Peyer's patch (tissue), 4 donors: Measurements from ENCODE around the gene LYL1. TPM values are rescaled to one million over a fixed set of nuclear protein-coding genes. Genes with fewer than 3 reads are reported as not detected.

Experiments
- DNase-seq, 3 donors: peaks; one replicate each; pipeline ENCODE4 v3.0.0-alpha.2; 2017 to 2019
- H3K27ac ChIP-seq, 4 donors: fragments of 200-600 bp; sonication (generic); one replicate each; pipeline ENCODE4 v1.5.1; 2016 to 2019
- H3K27me3 ChIP-seq, 2 donors: fragments of 200-600 bp; sonication (generic); one replicate each; pipeline ENCODE4 v1.5.1; 2019
- H3K36me3 ChIP-seq, 3 donors: fragments of 200-600 bp; sonication (generic); one replicate each; pipeline ENCODE4 v1.5.1; 2016 to 2019
- H3K4me1 ChIP-seq, 4 donors: fragments of 200-600 bp; sonication (generic); one replicate each; pipeline ENCODE4 v1.5.1; 2016 to 2019
- H3K4me3 ChIP-seq, 4 donors: fragments of 200-600 bp; sonication (generic); 1 replicate in 3 of 4; 2 replicates in 1 of 4; pipeline ENCODE4 v1.5.1; 2016 to 2019; ENCODE audit warnings: mild to moderate bottlenecking in 1 of 4
- H3K9me3 ChIP-seq, 4 donors: fragments of 200-600 bp; sonication (generic); one replicate each; pipeline ENCODE4 v1.5.1; 2016 to 2019; ENCODE audit warnings: mild to moderate bottlenecking in 1 of 4
- POLR2A ChIP-seq, 2 donors: fragments of 450-650 bp; IDR thresholded peaks; one replicate each; pipeline ENCODE4 v1.5.1; 2017; ENCODE audit warnings: antibody characterized with exemption in 2 of 2, mild to moderate bottlenecking in 2 of 2, moderate library complexity in 2 of 2
- total RNA-seq, 4 donors: library from RNA; depleted of rRNA; stranded (reverse); fragments of >200 nt; gene quantifications; one replicate each; pipeline ENCODE4 v1.1.0, GENCODE V29; 2016
- TF ChIP-seq, protein P1 (sequence below), 6 experiments: fragments of 450-650 bp in 4 of 6; fragments of 200-600 bp in 2 of 6; sonication (generic) in 1 of 6; IDR thresholded peaks; one replicate each; pipeline ENCODE4 v1.5.1; 2017 to 2019; ENCODE audit warnings: antibody characterized with exemption in 6 of 6, mild to moderate bottlenecking in 3 of 6, moderate library complexity in 1 of 6

LYL1 gene
- total RNA-seq, 4 donors from 2014 or later: 1.2 to 21.5 (median 4.9) TPM

- Histone ChIP-seq H3K27ac (peak overlapping the region in 1 of 4 donors; percentile 1), H3K4me1 (peaks cover 0 to 56% (median 3%) of the 10 kb centered on the region in 4 donors)
- TF ChIP-seq, protein P1, sequence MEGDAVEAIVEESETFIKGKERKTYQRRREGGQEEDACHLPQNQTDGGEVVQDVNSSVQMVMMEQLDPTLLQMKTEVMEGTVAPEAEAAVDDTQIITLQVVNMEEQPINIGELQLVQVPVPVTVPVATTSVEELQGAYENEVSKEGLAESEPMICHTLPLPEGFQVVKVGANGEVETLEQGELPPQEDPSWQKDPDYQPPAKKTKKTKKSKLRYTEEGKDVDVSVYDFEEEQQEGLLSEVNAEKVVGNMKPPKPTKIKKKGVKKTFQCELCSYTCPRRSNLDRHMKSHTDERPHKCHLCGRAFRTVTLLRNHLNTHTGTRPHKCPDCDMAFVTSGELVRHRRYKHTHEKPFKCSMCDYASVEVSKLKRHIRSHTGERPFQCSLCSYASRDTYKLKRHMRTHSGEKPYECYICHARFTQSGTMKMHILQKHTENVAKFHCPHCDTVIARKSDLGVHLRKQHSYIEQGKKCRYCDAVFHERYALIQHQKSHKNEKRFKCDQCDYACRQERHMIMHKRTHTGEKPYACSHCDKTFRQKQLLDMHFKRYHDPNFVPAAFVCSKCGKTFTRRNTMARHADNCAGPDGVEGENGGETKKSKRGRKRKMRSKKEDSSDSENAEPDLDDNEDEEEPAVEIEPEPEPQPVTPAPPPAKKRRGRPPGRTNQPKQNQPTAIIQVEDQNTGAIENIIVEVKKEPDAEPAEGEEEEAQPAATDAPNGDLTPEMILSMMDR (IDR thresholded peaks at IDR 0.05): no peak
- no peak for TF ChIP-seq POLR2A (IDR thresholded peaks at IDR 0.05)
Observed at GRCh38 chr19:13068085-13068846, 34.4 kb downstream of the LYL1 start.

DNA sequence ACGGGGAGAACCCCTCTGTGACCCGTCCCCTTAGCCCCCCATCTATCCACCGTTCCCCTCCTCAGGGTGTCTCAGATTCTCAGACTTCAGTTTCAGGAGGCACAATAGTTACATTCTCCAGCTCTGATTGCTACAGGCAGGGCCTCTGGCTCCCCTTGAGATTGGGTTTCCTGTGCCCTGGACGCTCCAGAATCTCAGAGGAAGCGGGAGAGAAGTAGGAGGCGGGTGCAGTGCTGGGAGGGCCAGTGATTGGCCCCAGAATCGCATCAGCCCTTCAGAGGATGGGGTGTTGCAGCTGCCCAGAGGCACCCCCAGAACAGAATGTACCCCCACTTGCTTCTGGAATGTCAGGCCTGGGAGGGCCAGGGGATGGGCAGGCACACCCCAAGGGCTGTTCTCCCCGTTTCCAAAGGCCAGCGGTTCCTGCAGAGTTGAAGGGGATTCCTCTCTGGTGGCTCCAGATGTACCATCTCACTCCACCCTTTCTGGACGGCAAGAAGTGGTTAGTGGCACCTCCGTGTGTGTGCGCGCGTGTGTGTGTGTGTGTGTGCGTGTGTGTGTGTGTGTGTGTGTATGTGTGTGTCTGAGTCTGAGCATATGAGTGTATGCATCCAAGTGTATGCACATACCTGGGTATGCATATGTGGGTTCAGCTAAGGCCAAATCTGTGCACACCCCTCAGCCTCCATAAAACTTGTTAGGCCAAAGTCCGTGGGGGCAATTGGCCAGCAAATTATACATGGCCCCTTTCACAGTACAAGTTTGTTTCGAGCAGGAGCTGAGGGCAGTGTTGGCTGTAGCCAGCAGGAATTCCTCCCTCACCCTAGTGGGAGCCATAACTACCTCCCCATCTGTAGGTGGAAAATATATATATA is 35.5 kb downstream of the LYL1 start:
- Histone ChIP-seq H3K27me3 (no peaks in the 10 kb centered on the region), H3K4me3 (no peak overlapping the region), H3K9me3 (no peaks in the 10 kb centered on the region), H3K4me1 (peaks cover 0 to 56% (median 3%) of the 10 kb centered on the region in 4 donors), H3K27ac (peak overlapping the region in 2 of 4 donors; percentile 29 to 30), H3K36me3 (no peaks in the 10 kb centered on the region)
- TF ChIP-seq, protein P1 (IDR thresholded peaks at IDR 0.05): no peak
- DNase-seq: no peak

More at GRCh38 chr19:13068085-13068846, 34.4 kb downstream of the LYL1 start:
- no peaks in the 10 kb centered on the region for H3K36me3 ChIP-seq
- H3K27me3 ChIP-seq: no peaks in the 10 kb centered on the region
- no peak for DNase-seq
- no peaks in the 10 kb centered on the region for H3K9me3 ChIP-seq
- H3K4me3 ChIP-seq: no peak overlapping the region

GRCh38 chr19:13066226-13066625 is 36.4 kb downstream of the LYL1 start:
- no peaks in the 10 kb centered on the region for H3K36me3 ChIP-seq
- no peak overlapping the region for H3K4me3 ChIP-seq
- H3K9me3 ChIP-seq: no peaks in the 10 kb centered on the region
- peaks cover 3 to 65% (median 6%) of the 10 kb centered on the region in 4 donors for H3K4me1 ChIP-seq
- H3K27ac ChIP-seq: no peak overlapping the region
- no peak for TF ChIP-seq POLR2A (IDR thresholded peaks at IDR 0.05)
- TF ChIP-seq, protein P1 (IDR thresholded peaks at IDR 0.05): no peak
- no peaks in the 10 kb centered on the region for H3K27me3 ChIP-seq
- no peak for DNase-seq

DNA sequence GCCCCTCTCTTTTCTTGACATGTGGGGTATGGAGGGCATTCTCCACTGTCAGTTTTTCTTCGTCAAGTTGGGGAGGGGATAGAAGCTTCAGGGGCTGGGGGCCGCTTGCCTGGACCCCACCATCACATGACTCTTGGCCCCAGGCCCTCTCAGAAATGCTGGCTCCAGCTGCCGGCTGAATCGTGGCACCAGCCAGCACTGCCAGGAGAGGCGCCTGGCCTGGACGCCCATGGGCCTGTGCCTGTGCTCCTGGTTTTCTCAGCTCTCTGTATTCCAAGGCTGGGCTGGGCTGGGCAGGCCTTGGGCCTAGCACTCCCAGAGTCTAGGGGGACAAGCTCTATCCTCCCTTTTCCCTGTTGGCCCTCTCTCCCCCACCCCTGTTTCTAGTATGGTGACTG is 38.6 kb downstream of the LYL1 start:
- H3K27ac ChIP-seq: peak overlapping the region in 1 of 4 donors; percentile 37
- no peak for TF ChIP-seq POLR2A (IDR thresholded peaks at IDR 0.05)
- TF ChIP-seq, protein P1 (IDR thresholded peaks at IDR 0.05): no peak
- H3K27me3 ChIP-seq: no peaks in the 10 kb centered on the region
- DNase-seq: no peak
- H3K9me3 ChIP-seq: no peaks in the 10 kb centered on the region
- peaks cover 7 to 69% (median 12%) of the 10 kb centered on the region in 4 donors for H3K4me1 ChIP-seq
- H3K36me3 ChIP-seq: no peaks in the 10 kb centered on the region
- no peak overlapping the region for H3K4me3 ChIP-seq

DNA sequence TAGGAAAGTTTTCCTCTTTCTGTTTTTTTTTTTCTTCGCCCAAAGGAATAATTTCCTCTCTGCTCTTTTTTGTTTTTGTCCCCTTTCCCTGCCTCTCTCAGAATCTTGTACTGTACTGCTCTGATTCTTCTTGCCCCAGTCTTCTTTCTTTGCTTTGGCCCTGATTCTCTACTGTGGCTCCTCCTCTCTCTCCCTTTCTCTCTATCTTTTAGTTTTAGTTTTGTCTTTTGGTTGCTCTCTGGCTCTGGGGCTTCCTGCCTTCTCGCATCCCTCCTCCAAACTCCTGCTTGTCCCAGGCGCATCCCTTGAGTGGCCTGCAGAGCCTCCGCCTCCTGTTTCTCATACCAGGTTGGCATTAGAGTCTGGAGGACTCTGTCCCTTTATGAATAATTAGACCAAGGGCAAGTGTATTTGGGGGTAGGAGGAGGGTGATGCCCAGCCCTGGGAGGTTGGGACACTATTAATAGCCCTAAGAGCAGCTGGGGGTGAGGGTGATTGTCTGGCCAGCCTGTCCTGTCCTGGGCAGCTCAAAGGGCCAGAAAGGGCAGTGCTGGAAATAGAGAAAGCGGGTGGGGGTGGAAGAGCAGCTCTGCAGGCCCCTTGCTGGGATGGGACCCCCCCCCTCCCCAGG is 39.1 kb downstream of the LYL1 start:
- DNase-seq: no peak
- Histone ChIP-seq H3K4me1 (peaks cover 7 to 65% (median 12%) of the 10 kb centered on the region in 4 donors), H3K9me3 (no peaks in the 10 kb centered on the region), H3K27ac (peak overlapping the region in 1 of 4 donors; percentile 37), H3K36me3 (no peaks in the 10 kb centered on the region), H3K27me3 (no peaks in the 10 kb centered on the region), H3K4me3 (no peak overlapping the region)
- TF ChIP-seq, protein P1 (IDR thresholded peaks at IDR 0.05): no peak
- no peak for TF ChIP-seq POLR2A (IDR thresholded peaks at IDR 0.05)
